G401 (cell line): ENCODE results near the gene DNAH17. TPM values are rescaled to one million over a fixed set of nuclear protein-coding genes. Genes with fewer than 3 reads are reported as not detected.

Experiments used
- DNase-seq: peaks from one replicate; pipeline ENCODE4 v3.0.0-alpha.2; 2015; ENCODE audit warnings: low spot score
- in situ Hi-C: cut with HindIII; loops from 2 replicates; pipeline ENCODE4 v1.10.0; 2016; ENCODE audit warnings: low sequenced_read_pairs, mixed read lengths
- total RNA-seq: library from RNA; depleted of rRNA; stranded (reverse); fragments of >200 nt; shearing (Covaris generic); gene quantifications from 2 replicates; pipeline ENCODE4 v1.2.3, GENCODE V29; 2014

DNAH17 gene
- total RNA-seq, 1 experiment from 2014 or later, result not detected

DNA sequence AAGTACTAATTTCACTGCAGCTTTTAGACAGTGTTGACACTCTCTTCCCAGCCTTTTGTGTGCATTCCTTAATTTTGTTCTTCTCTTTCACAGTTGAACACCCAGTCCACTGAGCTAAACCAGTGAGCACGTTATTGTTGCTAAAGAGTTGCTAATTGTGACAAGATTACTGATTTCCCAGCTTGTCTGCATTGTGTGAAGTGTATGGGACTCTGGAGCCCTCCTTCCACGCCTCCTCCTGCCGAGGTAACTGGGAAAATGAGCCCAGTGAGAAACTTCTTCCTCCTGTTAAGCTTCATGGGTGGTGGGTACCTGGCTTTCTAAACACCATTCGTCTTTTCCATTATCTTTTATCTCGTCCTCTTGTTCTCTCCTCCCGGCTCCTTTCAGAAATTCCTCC, 29.8 kb upstream of the DNAH17 start:
- in situ Hi-C loops, result no loop called here
- no peak for DNase-seq

DNA sequence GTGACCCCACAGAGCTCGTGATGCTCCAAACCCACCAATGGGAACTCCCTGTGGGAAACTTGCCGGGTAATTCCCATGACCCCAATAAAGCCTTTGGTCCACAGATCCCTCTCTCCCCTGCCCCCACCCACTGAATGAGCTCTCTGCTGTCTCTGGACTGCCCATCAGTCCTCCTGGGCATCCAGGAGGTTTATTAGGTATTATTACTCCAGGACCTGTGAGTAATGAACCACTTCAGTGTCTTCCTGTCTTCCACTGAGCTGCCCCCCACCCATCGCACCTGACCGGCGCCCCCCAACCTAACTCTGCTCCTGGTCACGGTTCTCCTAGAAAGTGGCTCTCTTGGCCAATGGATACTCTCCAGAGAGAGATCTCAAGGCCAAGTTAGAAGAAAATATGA, 28.7 kb upstream of the DNAH17 start:
- in situ Hi-C loops, result no loop called here
- DNase-seq, result no peak

DNA sequence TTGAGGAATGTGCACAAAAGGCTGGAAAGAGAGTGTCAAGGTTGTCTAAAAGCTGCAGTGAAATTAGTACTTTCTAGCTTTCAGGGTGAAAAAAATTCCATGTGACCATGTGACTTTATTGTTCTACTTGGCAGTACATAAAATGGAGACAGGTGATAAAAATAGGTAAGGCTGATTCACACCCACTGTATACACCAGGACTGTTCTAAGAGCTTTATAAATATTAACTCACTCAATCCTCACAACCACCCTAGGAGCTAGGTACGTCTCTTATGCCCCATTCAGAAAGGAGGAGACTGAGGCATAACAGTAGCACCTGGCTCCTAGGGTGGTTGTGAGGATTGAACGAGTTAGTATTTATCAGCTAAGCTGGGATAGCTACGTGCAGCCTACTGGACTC, 28.2 kb upstream of the DNAH17 start:
- in situ Hi-C loops, result no loop called here
- DNase-seq, result no peak

DNA sequence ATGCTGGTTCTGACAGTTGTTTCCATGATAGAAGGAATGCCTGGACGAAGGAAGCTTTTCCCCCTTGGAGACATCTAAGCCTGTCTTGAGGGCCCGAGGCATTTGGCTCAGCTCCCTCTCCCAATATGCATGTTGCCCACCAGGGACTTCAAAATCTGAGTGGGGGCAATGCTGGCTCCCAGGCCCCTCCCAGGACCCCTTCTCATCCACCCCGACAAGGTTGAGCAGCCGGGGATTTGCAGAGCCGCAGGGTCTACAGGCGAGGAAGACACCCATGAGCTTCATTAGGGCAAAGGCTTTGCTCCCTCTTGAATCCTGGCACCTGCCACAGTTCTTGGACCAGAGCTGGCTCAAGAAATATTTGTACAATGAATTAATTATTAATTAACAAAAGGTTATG, 25.1 kb upstream of the DNAH17 start:
- no peak for DNase-seq
- in situ Hi-C loops, result no loop called here

DNA sequence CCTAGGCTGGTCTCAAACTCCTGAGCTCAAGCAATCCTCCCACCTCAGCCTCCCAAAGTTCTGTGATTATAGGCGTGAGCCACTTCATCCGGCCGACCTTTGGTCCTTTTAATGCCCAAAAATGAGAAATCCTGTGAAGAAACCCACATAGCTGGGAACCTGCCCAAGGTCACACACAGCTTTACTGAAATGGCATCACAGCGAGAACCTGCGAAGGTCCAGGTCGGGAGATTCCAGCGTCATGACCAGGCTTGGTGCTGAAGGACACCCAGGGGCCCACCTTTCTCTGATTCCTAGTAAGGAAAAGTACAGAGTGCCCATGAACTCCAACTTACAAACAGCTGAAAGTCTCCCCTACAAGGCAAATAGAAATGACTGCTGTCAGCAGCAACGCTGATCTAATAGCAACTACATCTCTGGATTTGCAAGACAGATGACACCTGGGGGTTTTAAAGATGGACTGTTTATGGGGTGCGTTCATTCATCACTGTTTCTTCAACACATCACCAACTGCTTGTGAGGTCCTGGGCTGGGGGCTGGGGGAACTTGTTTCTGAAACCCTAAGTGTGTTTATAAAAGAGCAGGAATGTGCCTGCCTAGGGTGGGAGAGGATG, 24.5 kb upstream of the DNAH17 start:
- in situ Hi-C loops, result no loop called here
- DNase-seq, result no peak

DNA sequence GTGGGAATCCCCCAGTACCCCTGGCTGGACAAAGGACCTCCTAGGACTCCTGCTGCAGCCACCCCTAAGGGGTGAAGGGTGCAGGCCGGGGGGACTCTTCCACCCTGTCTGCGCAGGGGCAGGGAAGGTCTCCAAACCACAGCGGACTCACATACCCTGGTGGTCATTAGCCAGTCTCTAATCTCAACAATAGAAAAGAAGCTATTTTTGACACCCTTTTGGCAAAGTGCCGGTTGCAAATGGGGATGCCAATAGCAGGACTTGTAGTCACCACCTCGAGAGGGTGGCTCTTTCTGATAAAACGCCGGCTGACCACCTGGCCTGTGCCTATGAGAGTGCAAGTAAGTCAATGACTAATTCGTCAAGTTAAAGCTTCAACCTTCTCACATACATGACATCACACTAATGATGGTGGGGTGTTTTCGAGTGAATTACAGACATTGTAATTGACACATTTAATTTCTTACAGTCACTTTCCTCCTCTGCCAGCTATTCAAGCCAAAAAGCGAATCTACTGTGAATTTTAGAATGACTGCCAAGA, 23.1 kb upstream of the DNAH17 start:
- in situ Hi-C loops, result no loop called here

DNA sequence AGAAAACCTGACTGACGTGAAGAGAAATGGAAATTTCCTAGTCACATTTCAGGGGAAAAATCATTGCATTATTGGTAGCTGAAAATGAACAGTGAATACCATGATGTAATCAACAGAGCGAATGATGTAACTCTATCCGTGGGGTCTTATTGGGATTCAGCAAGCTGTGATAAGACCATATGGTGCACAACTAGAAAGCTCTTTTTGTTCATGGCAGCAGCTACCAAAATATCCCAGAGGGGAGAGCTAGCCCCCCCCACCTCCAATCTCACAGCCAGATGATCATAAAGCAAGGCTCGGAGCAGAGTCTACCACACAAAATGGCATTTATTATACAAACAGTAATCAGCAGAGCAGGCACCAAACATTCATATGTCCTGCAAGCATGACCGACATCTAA, 22.2 kb upstream of the DNAH17 start:
- in situ Hi-C loops, result no loop called here
- DNase-seq, result no peak

More for the DNA sequence above, 23.1 kb upstream of the DNAH17 start:
- DNase-seq, result peak; percentile 32

DNA sequence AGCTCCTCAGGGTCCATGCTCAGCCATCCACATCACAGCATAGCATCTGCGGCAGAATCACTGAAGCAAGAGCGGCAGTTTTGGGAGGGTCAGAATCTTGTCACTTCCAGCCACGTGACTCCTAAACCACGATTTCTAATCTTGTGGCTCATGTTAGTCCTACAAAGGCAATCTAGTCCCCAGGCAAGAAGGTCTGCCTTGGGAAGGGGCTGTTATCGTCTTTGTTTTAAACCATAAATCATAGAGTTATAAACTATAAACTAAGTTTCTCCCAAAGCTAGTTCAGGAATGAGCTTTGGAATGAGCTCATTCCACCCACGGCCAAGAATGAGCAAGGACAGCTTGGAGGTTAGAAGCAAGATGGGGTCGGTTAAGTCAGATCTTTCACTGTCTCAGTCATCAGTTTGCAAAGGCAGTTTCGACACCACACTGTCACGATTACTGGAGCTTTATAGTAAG, 20.8 kb upstream of the DNAH17 start:
- in situ Hi-C loops, result no loop called here
- no peak for DNase-seq

DNA sequence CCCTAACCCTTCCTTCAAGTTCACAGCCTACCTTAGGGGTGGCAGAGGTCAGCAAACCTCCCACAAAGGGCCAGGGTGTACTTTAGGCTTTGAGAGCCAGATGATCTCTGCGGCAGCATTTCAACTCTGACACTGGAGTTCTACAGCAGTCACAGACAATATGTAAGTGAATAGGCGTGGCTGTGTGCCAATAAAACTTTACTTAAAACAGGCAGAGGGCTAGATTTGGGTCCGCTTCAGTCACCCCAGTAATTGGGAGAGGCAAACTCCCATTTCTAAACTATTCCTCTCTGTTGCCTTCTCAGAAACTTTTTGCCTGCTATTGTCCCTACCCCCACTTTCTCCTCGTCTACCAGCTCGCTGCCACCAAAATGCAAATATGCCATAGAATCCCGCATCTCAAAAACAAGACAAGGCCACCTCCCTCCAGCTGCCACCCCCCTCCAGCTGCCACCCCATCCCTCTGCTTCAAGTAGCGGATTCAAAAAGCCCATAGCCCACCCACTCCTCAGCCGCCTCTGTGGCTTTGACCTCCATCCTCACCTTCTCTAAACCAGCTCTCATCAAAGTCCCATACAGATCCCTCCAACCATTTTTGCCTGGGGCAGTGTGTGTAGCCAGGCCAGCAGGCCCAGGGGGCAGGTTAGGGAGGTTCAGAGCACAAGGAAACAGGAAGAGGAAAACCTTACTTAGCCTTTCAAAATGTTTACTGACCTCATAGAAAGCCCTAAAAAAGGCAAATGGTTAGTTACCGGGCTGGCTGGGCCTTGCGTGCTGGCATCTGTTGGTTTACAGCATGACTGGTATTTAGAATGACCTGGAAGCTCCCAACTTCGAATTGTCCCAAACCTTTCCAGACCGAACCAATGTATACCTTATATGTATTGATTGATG, 19.9 kb upstream of the DNAH17 start:
- in situ Hi-C loops, result no loop called here
- no peak for DNase-seq

DNA sequence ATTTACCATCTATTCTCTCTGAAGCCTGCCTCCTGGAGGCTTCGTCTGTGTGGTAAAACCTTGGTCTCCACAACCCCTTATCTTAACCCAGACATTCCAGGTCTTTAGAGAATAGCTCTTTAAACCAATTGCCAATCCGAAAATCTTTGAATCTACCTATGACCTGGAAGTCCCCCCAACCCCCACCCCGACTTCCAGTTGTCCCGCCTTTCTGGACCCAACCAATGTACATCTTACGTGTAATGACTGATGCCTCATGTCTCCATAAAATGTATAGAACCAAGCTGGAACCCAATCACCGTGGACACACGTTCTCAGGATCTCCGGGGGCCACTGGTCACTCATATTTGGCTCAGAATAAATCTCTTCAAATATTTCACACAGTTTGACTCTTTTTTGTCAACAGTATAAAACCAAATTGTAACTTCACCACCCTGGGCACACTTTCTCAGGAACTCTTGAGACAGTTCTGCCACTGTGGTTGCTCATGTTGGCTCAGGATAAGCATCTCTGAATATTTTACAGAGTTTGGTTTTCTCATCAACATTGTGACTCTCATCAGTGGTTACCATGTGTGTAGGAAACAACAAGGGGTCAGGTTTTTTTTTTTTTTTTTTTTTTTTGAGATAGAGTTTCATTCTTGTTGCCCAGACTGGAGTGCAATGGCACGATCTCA, 18.1 kb upstream of the DNAH17 start:
- DNase-seq, result no peak
- in situ Hi-C loops, result no loop called here

DNA sequence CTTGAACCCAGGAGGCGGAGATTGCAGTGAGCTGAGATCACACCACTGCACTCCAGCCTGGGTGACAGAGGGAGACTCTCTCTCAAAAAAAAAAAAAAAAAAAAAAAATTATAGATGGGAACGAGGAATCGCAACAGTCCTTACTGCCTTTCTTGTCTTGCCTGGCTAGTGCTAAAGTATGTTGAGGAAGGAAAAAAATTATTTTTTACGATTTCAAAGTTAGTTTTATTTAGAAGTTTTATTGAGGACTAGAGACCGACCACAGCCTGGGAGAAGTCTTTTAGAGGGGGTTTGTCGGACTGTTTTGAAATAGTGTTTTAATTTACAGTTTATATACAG, 15.8 kb upstream of the DNAH17 start:
- in situ Hi-C loops, result no loop called here

DNA sequence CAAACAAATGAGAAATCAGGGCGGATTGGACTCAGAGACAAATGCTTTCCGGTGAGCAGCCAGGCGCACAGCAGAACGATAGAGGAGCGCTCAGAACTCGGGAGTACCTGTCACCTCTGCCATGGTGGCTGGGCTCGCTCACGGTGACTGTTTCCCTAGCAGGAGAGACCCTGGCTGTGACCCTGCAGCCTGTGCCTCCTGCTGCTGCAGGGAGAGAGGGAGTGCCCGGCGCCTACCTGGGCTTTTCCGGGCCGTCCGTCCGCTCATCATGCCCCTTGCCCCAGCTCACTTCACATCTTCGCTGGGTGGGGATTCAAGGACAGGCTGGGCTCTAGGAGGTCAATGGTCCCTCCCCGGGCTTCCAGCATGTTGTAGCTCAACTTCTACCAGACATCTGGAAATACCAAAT, 14.1 kb upstream of the DNAH17 start:
- in situ Hi-C loops, result no loop called here

More for the DNA sequence above, 15.8 kb upstream of the DNAH17 start:
- DNase-seq, result no peak

DNA sequence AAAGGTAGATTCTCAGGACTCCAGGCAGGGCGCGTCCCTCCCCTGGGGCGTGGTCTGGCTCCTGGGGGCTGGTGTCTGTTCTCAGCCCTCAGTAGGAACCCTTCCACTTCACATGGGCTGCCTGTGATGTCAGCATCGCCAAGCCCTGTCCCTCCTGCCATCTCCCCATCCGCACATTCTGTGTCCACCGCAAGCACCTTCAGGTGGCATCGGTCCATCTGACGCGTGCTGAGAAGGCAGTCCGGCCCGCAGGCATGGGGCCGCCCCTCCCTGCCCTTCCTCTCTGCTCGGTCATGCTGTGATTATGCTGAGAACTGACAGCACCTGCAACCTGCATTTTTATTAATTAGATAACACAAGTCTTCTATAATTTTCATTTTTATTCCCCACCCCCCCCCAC, 12.7 kb upstream of the DNAH17 start:
- peak; percentile 16 for DNase-seq
- in situ Hi-C loops, result no loop called here

More for the DNA sequence above, 14.1 kb upstream of the DNAH17 start:
- DNase-seq, result no peak

DNA sequence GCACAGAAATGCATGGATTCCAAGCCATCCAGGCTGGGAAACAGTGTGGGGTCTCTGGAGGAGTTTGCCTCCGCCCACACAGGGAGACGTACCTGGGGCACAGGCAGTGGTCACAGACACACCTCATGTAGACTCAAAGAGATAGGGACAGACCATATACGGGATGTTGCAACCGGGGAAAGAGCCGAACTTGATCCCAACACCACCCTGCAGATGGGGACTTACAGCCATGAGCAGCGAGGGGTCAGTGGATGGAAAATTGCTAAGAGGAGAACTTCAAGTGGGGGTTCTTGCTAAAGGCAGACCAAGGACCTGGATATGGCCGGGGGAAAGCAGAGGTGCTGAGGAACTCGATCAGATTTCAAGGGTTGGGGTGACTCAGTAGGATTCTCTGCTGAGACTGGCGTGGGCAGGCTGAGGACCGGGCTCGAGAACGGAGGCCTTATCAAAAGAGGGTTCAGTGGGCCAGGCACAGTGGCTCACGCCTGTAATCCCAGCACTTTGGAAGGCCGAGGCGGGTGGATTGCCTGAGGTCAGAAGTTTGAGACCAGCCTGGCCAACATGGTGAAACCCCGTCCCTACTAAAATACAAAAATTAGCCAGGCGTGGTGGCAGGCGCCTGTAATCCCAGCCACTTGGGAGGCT, 12.0 kb upstream of the DNAH17 start:
- no peak for DNase-seq
- in situ Hi-C loops, result no loop called here

DNA sequence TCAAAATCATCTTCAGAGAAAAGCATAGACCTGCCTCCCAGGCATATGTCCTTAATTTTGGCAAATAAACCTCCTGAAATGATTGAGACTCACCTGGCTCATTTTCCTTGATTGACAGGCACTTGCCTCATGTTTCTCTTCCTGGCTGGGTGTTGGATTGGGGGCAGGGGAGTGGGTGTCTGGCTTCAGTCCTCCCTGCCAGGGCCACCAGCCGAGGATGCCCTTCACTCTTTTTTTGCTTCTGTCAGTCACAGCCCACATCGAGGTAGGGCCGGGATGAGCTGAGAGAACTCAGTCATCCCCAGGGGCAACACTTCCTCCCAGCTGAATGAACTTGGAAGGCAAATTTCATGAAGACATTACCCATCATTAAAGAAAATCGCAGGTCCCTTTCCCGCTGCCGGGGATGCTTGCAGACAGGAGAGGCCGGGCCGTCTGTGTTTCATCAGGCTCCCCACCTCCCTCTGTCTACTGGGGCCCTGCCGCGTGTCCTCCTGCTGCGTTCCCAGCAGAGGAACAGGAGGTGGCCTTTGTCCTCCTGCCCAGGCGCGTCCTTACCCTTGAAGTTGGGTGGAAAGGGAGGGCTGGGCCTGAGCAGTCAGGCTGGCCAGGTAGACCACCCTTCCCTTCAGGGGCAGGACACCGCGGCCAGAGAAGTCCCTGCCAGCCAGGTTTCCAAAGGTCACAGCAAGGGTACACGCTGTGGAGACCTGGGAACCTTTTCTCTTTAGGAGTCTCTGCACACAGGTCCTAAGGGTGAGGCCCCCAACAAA, 11.2 kb upstream of the DNAH17 start:
- in situ Hi-C loops, result no loop called here
- DNase-seq, result no peak

DNA sequence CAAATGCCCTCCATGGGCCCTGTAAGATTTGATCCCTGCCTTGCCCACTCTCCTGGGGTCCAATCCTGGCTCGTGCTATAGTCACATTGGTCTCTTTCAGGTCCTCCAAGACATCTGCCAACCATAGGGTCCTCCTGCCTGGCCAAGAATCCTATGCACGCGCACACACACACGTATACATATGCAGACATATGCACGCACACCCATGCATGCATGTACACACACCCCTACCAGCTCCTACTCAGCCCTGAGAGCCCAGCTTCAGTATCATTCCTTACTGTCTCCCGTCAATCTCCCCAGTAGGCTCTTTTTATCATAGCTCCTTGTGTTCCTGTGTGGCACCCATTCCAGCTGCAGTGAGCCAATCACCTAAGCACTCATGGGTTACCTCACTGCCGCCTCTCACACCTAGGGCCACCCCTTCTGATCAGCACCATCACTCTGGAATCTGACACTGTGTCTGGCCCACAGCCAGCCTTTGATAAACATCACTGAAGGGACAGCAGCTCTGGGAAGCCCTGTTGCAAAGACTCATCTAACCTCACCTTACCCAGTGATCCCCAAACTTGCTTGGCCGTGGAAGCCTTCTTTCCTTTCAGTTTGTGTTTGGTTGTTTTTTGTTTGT, 7.9 kb upstream of the DNAH17 start:
- in situ Hi-C loops, result no loop called here
- no peak for DNase-seq

DNA sequence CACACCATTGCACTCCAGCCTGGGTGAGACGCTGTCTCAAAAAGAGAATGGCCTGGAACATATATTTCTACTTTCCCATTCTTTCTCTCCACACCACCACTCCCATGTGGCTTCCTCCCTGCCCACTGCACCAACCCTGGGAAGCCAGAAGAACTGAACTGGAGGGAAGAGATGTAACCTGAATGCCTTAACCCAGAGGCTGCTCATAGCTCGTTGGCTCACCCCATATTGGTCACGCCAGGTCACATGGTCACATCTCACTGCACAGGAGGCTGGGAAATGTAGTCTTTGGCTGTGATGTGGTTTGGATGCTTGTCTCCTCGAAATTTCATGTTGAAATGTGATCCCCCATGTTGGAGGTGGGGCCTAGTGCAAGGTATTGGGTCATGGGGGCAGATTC, 5.9 kb upstream of the DNAH17 start:
- in situ Hi-C loops, result no loop called here
- no peak for DNase-seq

DNA sequence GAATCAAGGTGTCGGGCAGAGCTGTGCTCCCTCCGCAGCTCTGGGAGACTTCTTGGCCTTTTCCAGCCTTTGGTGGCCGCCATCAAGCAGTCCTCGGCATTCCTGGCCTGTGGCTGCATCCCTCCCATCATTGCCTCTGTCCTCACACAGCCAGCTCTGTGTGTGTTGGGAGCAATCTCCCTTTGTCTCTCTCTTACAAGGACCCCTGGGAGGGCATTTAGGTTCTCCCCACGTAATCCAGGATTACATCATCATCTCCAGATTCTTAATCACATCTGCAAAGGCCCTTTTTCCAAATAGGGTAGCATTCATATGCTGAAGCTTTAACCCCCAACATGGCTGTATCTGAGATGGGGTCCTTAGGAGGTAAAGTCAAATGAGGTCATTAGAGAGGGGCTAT, 4.1 kb upstream of the DNAH17 start:
- DNase-seq, result no peak
- in situ Hi-C loops, result no loop called here
